Neural cell (in vitro differentiated cells): ENCODE results near the gene ELMOD1. TPM values are rescaled to one million over a fixed set of nuclear protein-coding genes. Genes with fewer than 3 reads are reported as not detected.

ENCODE experiments used
- H2AFZ ChIP-seq: fragments of 200-600, 300-800 bp; sonication (generic), shearing (Covaris generic); 2 replicates; pipeline ENCODE4 v1.6.0; 2014; ENCODE audit warnings: low read depth, mild to moderate bottlenecking, antibody characterized with exemption, low read length, moderate library complexity
- H3F3A ChIP-seq: fragments of 200-600 bp; shearing (Covaris generic); 2 replicates; pipeline ENCODE4 v1.6.1; 2016; ENCODE audit warnings: mild to moderate bottlenecking, moderate library complexity, mixed read lengths, antibody characterized with exemption, low read length; ENCODE audit not compliant: insufficient read depth, poor library complexity, severe bottlenecking
- H3K27ac ChIP-seq: fragments of 200-600, 300-800 bp; sonication (generic), shearing (Covaris generic); 2 replicates; pipeline ENCODE4 v1.5.1; 2014; ENCODE audit warnings: mild to moderate bottlenecking, low read length, moderate library complexity
- H3K27me3 ChIP-seq: fragments of 300-800, 200-600 bp; sonication (generic), shearing (Covaris generic); 2 replicates; pipeline ENCODE4 v1.6.0; 2014; ENCODE audit warnings: mild to moderate bottlenecking, low read depth, low read length, moderate library complexity; ENCODE audit not compliant: insufficient read depth
- H3K36me3 ChIP-seq: fragments of 300-800, 200-600 bp; sonication (generic), shearing (Covaris generic); 2 replicates; pipeline ENCODE4 v1.5.1; 2014; ENCODE audit warnings: mild to moderate bottlenecking, antibody characterized with exemption, low read length, moderate library complexity; ENCODE audit not compliant: insufficient read depth
- H3K4me2 ChIP-seq: fragments of 300-800, 200-600 bp; sonication (generic), shearing (Covaris generic); 2 replicates; pipeline ENCODE4 v1.6.0; 2014; ENCODE audit warnings: mild to moderate bottlenecking, low read length
- H3K4me3 ChIP-seq: fragments of 300-800, 200-600 bp; sonication (generic), shearing (Covaris generic); 2 replicates; pipeline ENCODE4 v1.5.1; 2014; ENCODE audit warnings: mild to moderate bottlenecking, low read length, moderate library complexity
- H3K79me2 ChIP-seq: fragments of 200-600 bp; shearing (Covaris generic); replicated peaks from 2 replicates; pipeline ENCODE4 v1.6.0; 2014; ENCODE audit warnings: mild to moderate bottlenecking, low read length, moderate library complexity; ENCODE audit not compliant: insufficient read depth
- H3K9ac ChIP-seq: fragments of 300-800, 200-600 bp; sonication (generic), shearing (Covaris generic); 2 replicates; pipeline ENCODE4 v1.6.1; 2016; ENCODE audit warnings: mild to moderate bottlenecking, low read length, mixed read lengths
- H3K9me2 ChIP-seq: fragments of 200-600 bp; shearing (Covaris generic); 2 replicates; pipeline ENCODE4 v1.6.1; 2016; ENCODE audit warnings: mild to moderate bottlenecking, low read length, mixed read lengths; ENCODE audit not compliant: insufficient read depth
- H3K9me3 ChIP-seq: fragments of 200-600, 300-800 bp; sonication (generic), shearing (Covaris generic); 2 replicates; pipeline ENCODE4 v1.6.1; 2016; ENCODE audit warnings: mild to moderate bottlenecking, mixed run types, low read length, moderate library complexity, mixed read lengths
- H4K20me1 ChIP-seq: fragments of 200-600 bp; shearing (Covaris generic); 2 replicates; pipeline ENCODE4 v1.6.1; 2016; ENCODE audit warnings: mild to moderate bottlenecking, mixed run types; ENCODE audit not compliant: insufficient read depth
- EP300 ChIP-seq: fragments of 450-650 bp; conservative IDR thresholded peaks from 2 replicates; pipeline ENCODE4 v1.6.1; 2014; ENCODE audit warnings: antibody characterized with exemption, mild to moderate bottlenecking, moderate library complexity; ENCODE audit not compliant: poor library complexity, severe bottlenecking
- EZH2 ChIP-seq: fragments of 200-600, 300-800 bp; shearing (Covaris generic), sonication (generic); IDR thresholded peaks from 2 replicates; pipeline ENCODE4 v1.6.1; 2014; ENCODE audit warnings: antibody characterized with exemption, low read length, borderline replicate concordance, mild to moderate bottlenecking; ENCODE audit not compliant: insufficient read depth, poor library complexity, severe bottlenecking
- MXI1 ChIP-seq: fragments of 450-650 bp; conservative IDR thresholded peaks from 2 replicates; pipeline ENCODE4 v1.6.1; 2014; ENCODE audit warnings: antibody characterized with exemption, mild to moderate bottlenecking; ENCODE audit not compliant: poor library complexity, severe bottlenecking
- POLR2AphosphoS5 ChIP-seq: IDR thresholded peaks from 2 replicates; pipeline ENCODE4 v1.6.1; 2012
- RAD21 ChIP-seq: fragments of 450-650 bp; conservative IDR thresholded peaks from 2 replicates; pipeline ENCODE4 v1.6.1; 2014; ENCODE audit warnings: antibody characterized with exemption, mild to moderate bottlenecking, moderate library complexity
- SMC3 ChIP-seq: fragments of 450-650 bp; conservative IDR thresholded peaks from 2 replicates; pipeline ENCODE4 v1.6.1; 2014; ENCODE audit warnings: antibody characterized with exemption, mild to moderate bottlenecking, moderate library complexity; ENCODE audit not compliant: poor library complexity
- TAF1 ChIP-seq: IDR thresholded peaks from 2 replicates; pipeline ENCODE4 v1.6.1; 2012; ENCODE audit warnings: low read depth
- polyA plus RNA-seq: library from polyadenylated mRNA; depleted of rRNA; stranded (reverse); fragments of >200 nt; gene quantifications from 2 replicates; pipeline ENCODE4 v1.2.3, GENCODE V29; 2014
- TF ChIP-seq, protein P1 (sequence below): IDR thresholded peaks from 2 replicates; pipeline ENCODE4 v1.6.1; 2012; ENCODE audit warnings: borderline replicate concordance
- TF ChIP-seq, protein P2 (sequence below): fragments of 450-650 bp; IDR thresholded peaks from 2 replicates; pipeline ENCODE4 v1.5.1; 2014; ENCODE audit warnings: antibody characterized with exemption, mild to moderate bottlenecking, moderate library complexity; ENCODE audit not compliant: poor library complexity, severe bottlenecking

Gene ELMOD1
- polyA plus RNA-seq, 1 donor from 2014 or later = 12.5 TPM

DNA sequence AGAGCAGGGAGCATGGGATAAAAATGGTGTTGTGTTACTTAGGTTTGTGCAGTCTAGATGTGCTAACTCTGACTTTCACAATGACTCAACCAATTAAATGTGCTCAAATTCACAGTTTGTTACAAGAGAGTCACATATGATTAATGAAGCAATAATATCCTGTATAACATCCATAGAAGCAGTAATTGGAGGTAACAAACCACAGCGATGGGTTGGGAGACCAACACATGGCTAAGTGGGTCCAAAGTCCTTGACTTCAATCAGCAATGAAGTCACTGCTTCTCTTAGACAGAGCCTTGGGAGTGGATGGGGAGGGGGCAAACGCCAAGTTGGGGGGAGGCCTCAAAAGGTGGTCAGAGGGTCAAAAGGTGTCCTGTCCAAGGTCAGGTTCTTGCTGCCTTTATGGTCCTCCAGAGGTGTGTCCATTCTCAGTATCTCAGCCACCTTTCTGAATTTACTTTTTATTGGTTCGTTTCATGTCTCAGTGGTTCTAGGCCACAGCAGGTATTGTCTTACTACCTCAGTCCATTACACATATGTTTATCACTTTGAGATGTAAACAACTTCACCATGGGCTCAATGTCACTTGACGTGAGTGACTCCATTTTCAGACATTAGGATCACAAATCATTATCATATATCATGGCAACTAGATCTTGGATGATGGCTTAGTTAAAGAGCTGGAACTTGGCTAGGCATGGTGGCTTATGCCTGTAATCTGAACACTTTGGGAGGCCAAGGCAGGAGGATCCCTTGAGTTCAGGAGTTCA lies 88.5 kb downstream of the ELMOD1 start:
- Histone ChIP-seq H3K27ac (no peak overlapping the region), H3F3A (no peaks in the 10 kb centered on the region), H3K9me3 (no peaks in the 10 kb centered on the region), H3K4me2 (no peak overlapping the region), H3K4me3 (no peak overlapping the region), H3K9me2 (no peaks in the 10 kb centered on the region), H4K20me1 (no peaks in the 10 kb centered on the region), H2AFZ (no peak overlapping the region), H3K36me3 (no peaks in the 10 kb centered on the region), H3K9ac (no peak overlapping the region), H3K79me2 (no peaks in the 10 kb centered on the region), H3K27me3 (no peaks in the 10 kb centered on the region)
- TF ChIP-seq, protein P1, sequence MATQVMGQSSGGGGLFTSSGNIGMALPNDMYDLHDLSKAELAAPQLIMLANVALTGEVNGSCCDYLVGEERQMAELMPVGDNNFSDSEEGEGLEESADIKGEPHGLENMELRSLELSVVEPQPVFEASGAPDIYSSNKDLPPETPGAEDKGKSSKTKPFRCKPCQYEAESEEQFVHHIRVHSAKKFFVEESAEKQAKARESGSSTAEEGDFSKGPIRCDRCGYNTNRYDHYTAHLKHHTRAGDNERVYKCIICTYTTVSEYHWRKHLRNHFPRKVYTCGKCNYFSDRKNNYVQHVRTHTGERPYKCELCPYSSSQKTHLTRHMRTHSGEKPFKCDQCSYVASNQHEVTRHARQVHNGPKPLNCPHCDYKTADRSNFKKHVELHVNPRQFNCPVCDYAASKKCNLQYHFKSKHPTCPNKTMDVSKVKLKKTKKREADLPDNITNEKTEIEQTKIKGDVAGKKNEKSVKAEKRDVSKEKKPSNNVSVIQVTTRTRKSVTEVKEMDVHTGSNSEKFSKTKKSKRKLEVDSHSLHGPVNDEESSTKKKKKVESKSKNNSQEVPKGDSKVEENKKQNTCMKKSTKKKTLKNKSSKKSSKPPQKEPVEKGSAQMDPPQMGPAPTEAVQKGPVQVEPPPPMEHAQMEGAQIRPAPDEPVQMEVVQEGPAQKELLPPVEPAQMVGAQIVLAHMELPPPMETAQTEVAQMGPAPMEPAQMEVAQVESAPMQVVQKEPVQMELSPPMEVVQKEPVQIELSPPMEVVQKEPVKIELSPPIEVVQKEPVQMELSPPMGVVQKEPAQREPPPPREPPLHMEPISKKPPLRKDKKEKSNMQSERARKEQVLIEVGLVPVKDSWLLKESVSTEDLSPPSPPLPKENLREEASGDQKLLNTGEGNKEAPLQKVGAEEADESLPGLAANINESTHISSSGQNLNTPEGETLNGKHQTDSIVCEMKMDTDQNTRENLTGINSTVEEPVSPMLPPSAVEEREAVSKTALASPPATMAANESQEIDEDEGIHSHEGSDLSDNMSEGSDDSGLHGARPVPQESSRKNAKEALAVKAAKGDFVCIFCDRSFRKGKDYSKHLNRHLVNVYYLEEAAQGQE = no peak
- no peak for TF ChIP-seq TAF1
- TF ChIP-seq MXI1 = no peak
- no peak for TF ChIP-seq SMC3
- TF ChIP-seq POLR2AphosphoS5 = no peak
- TF ChIP-seq EZH2 = no peak
- TF ChIP-seq, protein P2, sequence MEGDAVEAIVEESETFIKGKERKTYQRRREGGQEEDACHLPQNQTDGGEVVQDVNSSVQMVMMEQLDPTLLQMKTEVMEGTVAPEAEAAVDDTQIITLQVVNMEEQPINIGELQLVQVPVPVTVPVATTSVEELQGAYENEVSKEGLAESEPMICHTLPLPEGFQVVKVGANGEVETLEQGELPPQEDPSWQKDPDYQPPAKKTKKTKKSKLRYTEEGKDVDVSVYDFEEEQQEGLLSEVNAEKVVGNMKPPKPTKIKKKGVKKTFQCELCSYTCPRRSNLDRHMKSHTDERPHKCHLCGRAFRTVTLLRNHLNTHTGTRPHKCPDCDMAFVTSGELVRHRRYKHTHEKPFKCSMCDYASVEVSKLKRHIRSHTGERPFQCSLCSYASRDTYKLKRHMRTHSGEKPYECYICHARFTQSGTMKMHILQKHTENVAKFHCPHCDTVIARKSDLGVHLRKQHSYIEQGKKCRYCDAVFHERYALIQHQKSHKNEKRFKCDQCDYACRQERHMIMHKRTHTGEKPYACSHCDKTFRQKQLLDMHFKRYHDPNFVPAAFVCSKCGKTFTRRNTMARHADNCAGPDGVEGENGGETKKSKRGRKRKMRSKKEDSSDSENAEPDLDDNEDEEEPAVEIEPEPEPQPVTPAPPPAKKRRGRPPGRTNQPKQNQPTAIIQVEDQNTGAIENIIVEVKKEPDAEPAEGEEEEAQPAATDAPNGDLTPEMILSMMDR = no peak
- no peak for TF ChIP-seq RAD21
- TF ChIP-seq EP300 = no peak

DNA sequence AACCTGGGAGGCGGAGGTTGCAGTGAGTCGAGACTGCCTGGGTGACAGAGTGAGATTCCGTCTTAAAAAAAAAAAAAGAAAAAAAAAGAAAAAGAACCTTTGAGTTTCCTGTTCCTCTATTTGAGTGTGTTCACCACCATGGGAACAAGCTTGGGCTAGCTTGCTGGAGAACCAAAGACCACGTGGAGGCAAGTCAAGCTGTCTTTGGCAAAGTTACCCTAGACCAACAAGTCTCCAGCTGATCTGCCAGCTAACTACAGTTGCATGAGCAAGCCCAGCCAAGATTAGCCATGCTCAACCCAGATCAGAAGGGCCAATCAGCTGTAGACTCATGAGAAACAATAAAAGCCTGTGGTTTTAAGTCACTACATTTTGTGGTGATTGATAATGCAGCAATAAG lies 91.2 kb downstream of the ELMOD1 start:
- Histone ChIP-seq H3K36me3 (no peaks in the 10 kb centered on the region), H3K4me3 (no peak overlapping the region), H3F3A (no peaks in the 10 kb centered on the region), H3K4me2 (no peak overlapping the region), H3K9me2 (no peaks in the 10 kb centered on the region), H3K9me3 (no peaks in the 10 kb centered on the region), H4K20me1 (no peaks in the 10 kb centered on the region), H2AFZ (no peak overlapping the region), H3K27me3 (no peaks in the 10 kb centered on the region), H3K79me2 (no peaks in the 10 kb centered on the region), H3K27ac (no peak overlapping the region), H3K9ac (no peak overlapping the region)
- TF ChIP-seq EP300 (no peak), POLR2AphosphoS5 (no peak), SMC3 (no peak), EZH2 (no peak), RAD21 (no peak), TAF1 (no peak), MXI1 (no peak)
- TF ChIP-seq, protein P2 = no peak
- TF ChIP-seq, protein P1 = no peak
